Right ventricle myocardium inferior (tissue), 1 donor: ENCODE measurements around the gene EP400. TPM values are rescaled to one million over a fixed set of nuclear protein-coding genes. Genes with fewer than 3 reads are reported as not detected.

ENCODE experiments used
- ATAC-seq: fragments of 200-7000 bp; cut with Tn5 transposase; one replicate; pipeline ENCODE4 v1.9.1; 2020; ENCODE audit warnings: mild to moderate bottlenecking, moderate library complexity
- DNase-seq: peaks from one replicate; pipeline ENCODE4 v3.0.0; 2021; ENCODE audit errors: missing footprints
- intact Hi-C: fragments of 100-400 bp; cut with DNase I; formaldehyde crosslinking; loops from one replicate; pipeline ENCODE4 v1.11.0; 2022
- total RNA-seq: library from RNA; stranded (reverse); fragmentation: NEBNext Ultra II Directional; extraction: Animal tissue kit (Norgen Biotek cat#: 25700); gene quantifications from one replicate; pipeline ENCODE4 v1.2.1, GENCODE V29; 2021
- donor health status: DM: no; HTN: yes; CAD: no; lungs with severe emphysema.

EP400 gene
- total RNA-seq, 1 donor from 2014 or later: 13.9 TPM

DNA sequence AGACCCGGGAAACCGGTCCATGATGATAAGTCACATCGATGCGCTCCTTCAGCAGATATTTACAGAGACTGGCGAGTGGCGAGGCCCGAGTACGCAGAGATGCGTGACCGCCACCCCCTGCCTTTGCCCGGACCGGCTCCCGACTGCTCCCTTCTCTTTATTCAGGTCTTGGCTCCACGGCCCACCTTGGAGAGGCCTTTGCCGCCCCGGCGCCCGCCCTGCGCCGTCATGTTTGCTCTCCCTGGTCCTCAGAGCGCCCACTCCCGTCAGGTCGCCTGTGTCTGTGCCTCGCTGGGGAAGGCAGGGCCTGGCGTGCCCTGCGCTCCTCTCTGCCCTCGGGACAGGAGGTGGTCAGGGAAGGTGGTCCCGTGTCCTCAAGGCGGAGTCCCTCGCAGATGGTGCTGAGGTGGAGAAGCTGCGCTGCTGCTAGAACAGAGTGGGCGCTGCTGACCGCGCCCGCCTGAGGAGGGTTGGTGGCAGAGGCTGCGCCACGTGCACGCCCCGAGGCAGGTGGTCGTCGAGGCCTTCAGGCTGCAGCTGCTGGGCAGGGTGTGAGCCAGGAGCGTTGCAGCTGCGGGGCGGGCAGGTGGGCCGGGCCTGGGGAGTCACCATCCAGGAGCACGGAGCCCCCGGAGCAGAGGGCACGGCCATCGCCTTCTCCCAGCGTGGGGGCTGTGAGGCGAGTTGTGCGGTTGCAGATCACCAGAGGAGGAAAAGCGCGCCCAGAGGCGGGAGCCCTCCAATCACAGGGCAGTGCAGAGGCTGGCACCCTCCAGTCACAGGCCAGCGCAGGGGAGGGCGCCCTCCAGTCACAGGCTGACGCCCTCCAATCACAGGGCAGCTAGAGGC is 167.2 kb downstream of the EP400 start:
- no peak for DNase-seq
- ATAC-seq: no peak
- intact Hi-C loops: no loop called here

DNA sequence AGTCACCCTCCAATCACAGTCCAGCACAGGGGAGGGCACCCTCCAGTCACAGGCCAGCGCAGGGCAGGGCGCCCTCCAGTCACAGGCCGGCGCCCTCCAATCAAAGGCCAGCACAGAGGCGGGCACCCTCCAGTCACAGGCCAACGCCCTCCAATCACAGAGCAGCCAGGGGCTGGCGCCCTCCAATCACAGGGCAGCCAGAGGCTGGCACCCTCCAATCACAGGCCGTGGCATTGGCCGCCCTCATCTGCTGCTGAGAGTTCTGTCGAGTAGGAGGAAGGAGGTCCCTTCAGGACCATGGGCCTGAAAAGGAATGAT is 167.8 kb downstream of the EP400 start:
- DNase-seq (no peak), ATAC-seq (no peak)
- intact Hi-C loops: no loop called here

DNA sequence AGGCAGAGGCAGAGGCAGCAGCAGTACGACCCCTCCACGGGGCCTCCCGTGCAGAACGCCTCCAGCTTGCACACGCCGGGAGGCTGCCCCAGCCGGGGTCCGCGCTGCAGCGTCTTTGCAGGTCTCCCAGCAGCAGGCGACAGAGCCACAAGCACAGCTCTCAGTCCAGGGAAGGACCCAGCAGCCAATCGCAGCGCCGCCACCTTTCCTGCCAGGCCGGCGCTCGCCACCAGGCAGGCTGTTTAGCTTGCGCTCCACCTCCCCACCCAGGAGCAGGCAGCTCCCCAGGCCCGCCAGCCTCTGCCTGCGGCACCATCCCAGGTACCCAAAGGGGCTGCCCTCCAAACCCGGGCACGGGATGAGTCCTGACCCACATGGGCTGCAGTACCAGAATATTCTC is 169.1 kb downstream of the EP400 start:
- ATAC-seq (no peak), DNase-seq (no peak)
- intact Hi-C loops: no loop called here

DNA sequence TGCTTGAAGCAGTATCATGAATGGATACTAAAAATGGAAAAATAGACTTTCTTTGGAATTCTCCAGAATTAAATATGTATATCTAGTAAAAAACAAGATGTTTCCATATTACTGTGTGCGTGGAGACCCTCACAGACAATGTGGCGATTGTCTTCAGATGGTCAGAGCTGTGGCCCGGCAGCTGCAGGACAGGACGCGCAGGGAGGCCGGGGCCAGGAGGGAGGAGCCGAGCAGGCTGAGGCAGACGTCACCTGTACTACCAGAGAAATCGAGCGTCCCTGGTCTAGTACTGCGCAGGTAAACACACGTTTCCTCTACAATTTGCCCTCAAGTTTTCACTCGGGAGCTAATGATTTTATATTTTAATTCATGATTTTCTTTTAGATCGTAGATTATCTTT is 171.5 kb downstream of the EP400 start:
- DNase-seq (no peak), ATAC-seq (no peak)
- intact Hi-C loops: no loop called here

DNA sequence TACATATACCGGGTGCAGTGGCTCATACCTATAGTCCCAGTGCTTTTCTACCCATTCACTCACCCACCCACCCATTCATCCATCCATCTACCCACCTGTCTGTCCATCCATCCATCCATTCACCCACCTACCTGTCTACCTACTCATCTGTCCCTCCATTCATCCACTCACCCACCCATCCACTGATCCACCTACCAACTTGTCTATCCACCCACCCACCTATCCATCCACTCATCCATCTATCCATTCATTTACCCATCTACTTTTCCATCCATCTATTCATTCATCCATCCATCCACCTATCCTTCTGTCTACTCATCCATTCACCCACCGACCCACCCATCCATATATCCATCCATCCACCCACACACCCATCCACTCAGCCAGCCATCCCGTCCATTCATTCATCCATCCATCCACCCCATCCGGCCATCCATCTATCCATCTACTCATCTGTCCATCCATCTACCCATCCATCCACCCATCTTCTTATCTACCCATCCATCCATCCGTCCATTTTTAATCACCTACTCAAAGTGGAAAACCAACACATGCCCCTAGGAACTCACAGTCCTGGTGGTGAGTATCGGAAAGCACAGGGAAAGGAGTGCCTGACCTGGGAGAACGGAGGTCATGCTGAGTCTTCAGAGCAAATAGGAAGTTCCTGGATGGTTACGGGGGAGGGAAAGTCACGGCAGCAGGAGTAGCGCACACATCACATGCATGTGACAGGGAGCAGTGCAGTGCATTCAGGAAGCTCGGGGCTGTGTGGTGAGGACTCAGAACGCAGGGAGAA is 174.4 kb downstream of the EP400 start:
- DNase-seq (no peak), ATAC-seq (no peak)
- intact Hi-C loops: no loop called here

DNA sequence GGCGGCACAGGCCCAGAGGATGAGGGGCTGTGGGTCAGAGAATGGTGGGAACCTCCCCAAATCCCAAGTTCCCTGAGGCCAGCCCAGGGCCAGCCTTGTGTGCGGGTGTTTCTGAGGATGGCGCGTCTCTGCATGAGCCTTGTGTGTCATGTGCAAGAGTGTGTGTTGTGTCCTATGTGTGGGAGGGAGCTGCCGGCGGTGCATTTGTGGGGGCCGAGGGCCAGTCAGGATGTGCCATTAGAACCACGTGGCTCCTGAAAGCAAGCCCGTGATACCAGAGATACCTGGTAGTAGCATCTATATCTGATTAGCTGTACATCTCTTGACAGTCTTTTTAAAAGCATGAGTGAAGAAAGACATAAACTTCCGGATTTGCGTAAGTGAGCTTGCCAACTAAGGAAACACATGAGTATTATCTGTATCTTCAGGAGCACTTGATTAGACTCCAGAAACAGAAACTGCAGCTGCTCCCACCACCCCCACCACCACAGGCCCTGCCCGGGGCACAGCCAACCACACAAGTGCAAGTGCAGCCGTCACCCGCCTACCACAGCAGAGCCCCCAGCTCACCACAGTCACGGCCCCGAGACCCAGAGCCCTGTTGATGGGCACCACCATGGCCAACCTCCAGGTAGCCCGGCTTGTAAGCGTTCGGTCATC is 175.2 kb downstream of the EP400 start:
- intact Hi-C loops: no loop called here
- ATAC-seq (no peak), DNase-seq (no peak)

DNA sequence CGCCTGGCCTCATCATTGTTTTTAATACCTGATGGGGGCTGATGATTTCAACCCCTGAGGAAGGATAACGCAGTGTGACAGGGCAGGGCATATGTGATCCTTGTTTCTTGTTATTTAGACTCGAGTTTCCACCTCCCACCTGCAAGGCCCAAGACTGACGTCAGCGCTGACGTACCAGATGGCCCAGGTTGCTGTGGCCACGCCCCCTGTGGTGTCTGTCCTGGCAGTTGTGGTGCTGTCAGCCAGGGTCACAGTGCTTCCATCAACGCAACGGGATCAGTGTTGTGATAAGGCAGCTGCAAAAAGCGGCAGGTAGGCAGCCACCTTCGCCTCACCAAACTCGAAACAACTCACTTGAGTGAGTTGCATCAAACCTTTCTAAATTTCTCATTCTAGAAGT is 176.0 kb downstream of the EP400 start:
- no peak for DNase-seq
- ATAC-seq: no peak
- intact Hi-C loops: no loop called here

DNA sequence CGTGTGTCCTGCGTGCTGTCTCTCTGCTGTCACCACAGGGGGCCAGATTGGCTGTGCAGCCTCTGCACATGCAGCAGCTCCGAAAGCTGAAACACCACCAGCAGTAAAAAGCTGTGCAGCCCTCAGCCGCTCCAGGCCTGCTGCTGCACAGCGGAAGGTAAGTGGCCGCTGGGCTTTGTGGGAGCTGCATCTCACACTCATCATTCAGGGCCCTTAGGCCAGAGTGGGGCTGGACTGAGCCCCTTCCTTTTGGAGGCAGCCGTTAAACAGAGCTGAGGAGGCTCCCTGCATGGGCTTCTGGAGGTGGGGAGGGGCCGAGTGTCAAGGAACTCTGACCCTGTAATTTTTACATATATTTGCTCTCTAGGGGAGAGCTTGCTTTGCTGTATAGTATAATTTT is 177.3 kb downstream of the EP400 start:
- ATAC-seq: no peak
- no peak for DNase-seq
- intact Hi-C loops: no loop called here

DNA sequence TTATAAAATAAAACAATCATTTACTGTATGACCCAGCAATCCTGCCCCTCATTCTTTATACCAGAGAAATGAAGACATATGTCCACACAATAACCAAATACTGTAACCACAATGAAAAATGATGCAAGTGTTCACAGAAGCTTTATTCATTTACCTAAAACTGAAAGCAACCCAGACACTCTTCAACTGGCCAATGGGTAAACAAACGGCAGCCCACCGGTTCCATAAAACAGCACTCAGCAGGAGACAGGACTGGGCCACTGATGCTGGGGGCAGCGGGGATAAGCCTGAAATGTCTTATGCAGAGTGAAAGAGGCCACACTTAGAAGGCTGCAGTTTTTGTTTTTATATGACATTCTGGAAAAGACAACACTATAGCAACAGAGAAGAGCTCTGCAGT is 179.3 kb downstream of the EP400 start:
- intact Hi-C loops: no loop called here
- no peak for ATAC-seq

DNA sequence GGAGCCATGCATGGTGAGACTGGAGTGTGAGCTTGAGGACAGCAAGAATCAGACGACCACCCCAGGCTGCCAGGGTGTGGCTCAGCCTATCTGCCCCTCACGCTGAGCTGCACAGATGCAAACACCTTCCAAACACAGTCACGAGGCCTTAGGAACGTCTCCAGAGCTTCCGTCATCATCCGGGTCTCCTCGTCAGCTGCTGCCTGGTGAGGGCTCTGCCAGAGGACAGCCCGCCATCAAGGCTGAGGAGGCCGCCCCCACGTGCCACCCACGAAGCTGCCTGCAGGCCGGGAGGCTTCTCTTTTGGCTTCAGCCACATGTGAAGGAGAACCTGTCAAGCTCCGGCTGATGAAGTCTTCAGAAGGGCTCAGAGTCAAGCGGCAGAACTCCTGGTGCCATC is 180.9 kb downstream of the EP400 start:
- no peak for DNase-seq
- intact Hi-C loops: no loop called here
- no peak for ATAC-seq

More for the DNA sequence above, 179.3 kb downstream of the EP400 start:
- DNase-seq: no peak

Other genes with a start within 250 kb of the EP400 start
- gene SFSWAP, start 238.9 kb upstream of the EP400 start, total RNA-seq: 19.4 TPM
- 0.73 TPM for gene MMP17, start 121.5 kb upstream of the EP400 start, total RNA-seq
- gene ULK1, start 55.3 kb upstream of the EP400 start, total RNA-seq: 49.3 TPM
- 9.4 TPM for gene PUS1, start 20.7 kb upstream of the EP400 start, total RNA-seq
- gene DDX51, start 194.4 kb downstream of the EP400 start, total RNA-seq: 10.4 TPM
- gene NOC4L, start 194.5 kb downstream of the EP400 start, total RNA-seq: 9.2 TPM